ENCODE measurements around the gene CHI3L2. TPM values are rescaled to one million over a fixed set of nuclear protein-coding genes. Genes with fewer than 3 reads are reported as not detected.

CHI3L2 gene
- total RNA-seq, 2 donors from 2014 or later, result 2.2 to 5.9 TPM

GRCh38 chr1:111286912-111287311 lies 59.4 kb downstream of the CHI3L2 start:
- Histone ChIP-seq H3K4me3 (no peak overlapping the region), H3K36me3 (no peaks in the 10 kb centered on the region), H3K4me1 (ENCODE audit: control insufficient read depth in 1 of 2, low read depth in 2 of 2) (no peaks in the 10 kb centered on the region), H3K27me3 (replicated peaks; ENCODE audit: insufficient read depth) (no peaks in the 10 kb centered on the region), H3K9me3 (no peaks in the 10 kb centered on the region), H3K27ac (no peak overlapping the region)
- TF ChIP-seq, protein P1, sequence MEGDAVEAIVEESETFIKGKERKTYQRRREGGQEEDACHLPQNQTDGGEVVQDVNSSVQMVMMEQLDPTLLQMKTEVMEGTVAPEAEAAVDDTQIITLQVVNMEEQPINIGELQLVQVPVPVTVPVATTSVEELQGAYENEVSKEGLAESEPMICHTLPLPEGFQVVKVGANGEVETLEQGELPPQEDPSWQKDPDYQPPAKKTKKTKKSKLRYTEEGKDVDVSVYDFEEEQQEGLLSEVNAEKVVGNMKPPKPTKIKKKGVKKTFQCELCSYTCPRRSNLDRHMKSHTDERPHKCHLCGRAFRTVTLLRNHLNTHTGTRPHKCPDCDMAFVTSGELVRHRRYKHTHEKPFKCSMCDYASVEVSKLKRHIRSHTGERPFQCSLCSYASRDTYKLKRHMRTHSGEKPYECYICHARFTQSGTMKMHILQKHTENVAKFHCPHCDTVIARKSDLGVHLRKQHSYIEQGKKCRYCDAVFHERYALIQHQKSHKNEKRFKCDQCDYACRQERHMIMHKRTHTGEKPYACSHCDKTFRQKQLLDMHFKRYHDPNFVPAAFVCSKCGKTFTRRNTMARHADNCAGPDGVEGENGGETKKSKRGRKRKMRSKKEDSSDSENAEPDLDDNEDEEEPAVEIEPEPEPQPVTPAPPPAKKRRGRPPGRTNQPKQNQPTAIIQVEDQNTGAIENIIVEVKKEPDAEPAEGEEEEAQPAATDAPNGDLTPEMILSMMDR (IDR thresholded peaks at IDR 0.05), result no peak
- ATAC-seq (ENCODE audit: insufficient number of reproducible peaks, low FRiP score, low read depth), result no peak
- DNase-seq (ENCODE audit: low spot score), result no peak

DNA sequence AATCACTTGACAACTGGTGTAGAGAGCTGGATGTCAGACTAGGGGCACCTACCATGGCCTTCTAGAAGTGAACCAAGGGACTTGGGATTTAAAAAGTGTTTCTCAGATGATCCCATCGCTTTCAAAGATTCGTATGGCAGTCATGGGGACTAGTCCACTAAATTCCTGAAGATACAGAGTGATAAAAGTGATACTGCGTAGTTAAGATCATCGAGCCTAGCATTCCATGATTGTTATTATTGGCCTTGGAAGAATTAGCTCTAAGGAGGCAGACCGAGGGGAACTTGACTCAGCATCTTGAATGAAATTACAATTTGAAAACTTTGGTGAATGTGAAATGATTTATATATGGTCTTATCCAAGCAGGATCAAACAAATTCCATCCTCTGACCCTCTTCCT lies 61.9 kb downstream of the CHI3L2 start:
- no peaks in the 10 kb centered on the region for H3K27me3 ChIP-seq (replicated peaks; ENCODE audit: insufficient read depth)
- no peak overlapping the region for H3K4me3 ChIP-seq
- TF ChIP-seq, protein P1 (IDR thresholded peaks at IDR 0.05), result no peak
- no peaks in the 10 kb centered on the region for H3K4me1 ChIP-seq (ENCODE audit: control insufficient read depth in 1 of 2, low read depth in 2 of 2)
- ATAC-seq (ENCODE audit: insufficient number of reproducible peaks, low FRiP score, low read depth) (no peak), DNase-seq (ENCODE audit: low spot score) (no peak)
- no peaks in the 10 kb centered on the region for H3K36me3 ChIP-seq
- H3K27ac ChIP-seq, result no peak overlapping the region
- no peaks in the 10 kb centered on the region for H3K9me3 ChIP-seq

GRCh38 chr1:111290104-111290503 lies 62.6 kb downstream of the CHI3L2 start:
- no peaks in the 10 kb centered on the region for H3K9me3 ChIP-seq
- H3K27me3 ChIP-seq (replicated peaks; ENCODE audit: insufficient read depth), result no peaks in the 10 kb centered on the region
- no peaks in the 10 kb centered on the region for H3K36me3 ChIP-seq
- no peaks in the 10 kb centered on the region for H3K4me1 ChIP-seq (ENCODE audit: control insufficient read depth in 1 of 2, low read depth in 2 of 2)
- no peak overlapping the region for H3K27ac ChIP-seq
- TF ChIP-seq, protein P1 (IDR thresholded peaks at IDR 0.05), result no peak
- ATAC-seq (ENCODE audit: insufficient number of reproducible peaks, low FRiP score, low read depth) (no peak), DNase-seq (ENCODE audit: low spot score) (no peak)
- no peak overlapping the region for H3K4me3 ChIP-seq

DNA sequence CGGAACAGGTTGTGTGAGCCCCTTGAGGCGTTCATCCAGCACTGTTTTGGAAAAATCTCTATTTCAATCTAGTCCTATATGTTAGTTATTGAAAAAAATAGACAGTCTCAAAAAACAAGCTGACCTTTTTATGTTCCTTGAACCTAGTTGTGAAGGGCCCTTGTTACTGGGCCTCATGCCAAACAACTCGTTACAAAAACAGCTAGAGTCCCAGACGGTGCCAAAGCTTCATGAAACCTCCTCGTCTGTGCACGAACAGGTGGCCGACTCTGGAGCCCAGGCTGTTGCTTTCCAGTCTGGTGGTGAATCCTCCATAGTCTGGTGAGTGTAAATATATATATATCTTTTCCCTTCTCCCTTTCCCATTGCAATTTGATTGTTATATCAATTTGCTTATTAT lies 63.1 kb downstream of the CHI3L2 start, which contains the start of gene CHIA:
Gene CHIA, plus strand, starts transcription at position 222 of the 400 bp plus-strand sequence. CDS start 19,617 bp downstream, outside the sequence.
- H3K9me3 ChIP-seq, result no peaks in the 10 kb centered on the region
- H3K36me3 ChIP-seq, result no peaks in the 10 kb centered on the region
- ATAC-seq (ENCODE audit: insufficient number of reproducible peaks, low FRiP score, low read depth) (no peak), DNase-seq (ENCODE audit: low spot score) (no peak)
- H3K4me1 ChIP-seq (ENCODE audit: control insufficient read depth in 1 of 2, low read depth in 2 of 2), result no peaks in the 10 kb centered on the region
- H3K4me3 ChIP-seq, result no peak within 1 kb of the TSS
- TF ChIP-seq, protein P1 (IDR thresholded peaks at IDR 0.05), result no peak
- no peak within 1 kb of the TSS for H3K27ac ChIP-seq
- no peaks in the 10 kb centered on the region for H3K27me3 ChIP-seq (replicated peaks; ENCODE audit: insufficient read depth)

Other genes starting within 250 kb of the CHI3L2 start
- gene DRAM2, start 87.6 kb upstream of the CHI3L2 start, total RNA-seq, result 10 to 100 TPM; 27.7 to 50.8 TPM
- 10 to 100 TPM; 31.0 to 33.5 TPM for gene CEPT1, start 87.5 kb upstream of the CHI3L2 start, total RNA-seq
- 10 to 100 TPM; 15.8 to 19.8 TPM for gene DENND2D, start 27.1 kb upstream of the CHI3L2 start, total RNA-seq
- not detected for gene CHIA, start 63.1 kb downstream of the CHI3L2 start, total RNA-seq
- gene OVGP1, start 200.0 kb downstream of the CHI3L2 start, total RNA-seq, result 10 to 100 TPM in 1 of 2 donors, 1 to 10 TPM in 1; 1.6 to 11.5 TPM
- 10 to 100 TPM; 24.9 to 40.6 TPM for gene WDR77, start 221.5 kb downstream of the CHI3L2 start, total RNA-seq
- gene ATP5PB, start 221.8 kb downstream of the CHI3L2 start, total RNA-seq, result 10 to 100 TPM; 92.1 to 99.9 TPM
- gene C1orf162, start 246.3 kb downstream of the CHI3L2 start, total RNA-seq, result 10 to 100 TPM; 27.5 to 31.4 TPM